Measurements from ENCODE around the gene NIT1.

GRCh38 chr1:161114556-161114955 lies 3.3 kb upstream of the NIT1 start:
- TF ChIP-seq CTCF (IDR thresholded peaks at IDR 0.05; ENCODE audit: low read depth, low read length) (no peak), EZH2phosphoT487 (IDR thresholded peaks at IDR 0.05; ENCODE audit: low read depth) (no peak)
